Endometrial microvascular endothelial cells (primary cell): Measurements from ENCODE around the gene CFAP221. TPM values are rescaled to one million over a fixed set of nuclear protein-coding genes. Genes with fewer than 3 reads are reported as not detected.

Source experiments
- in situ Hi-C: cut with HindIII; loops from 2 replicates; pipeline ENCODE4 v1.10.0; 2017; ENCODE audit warnings: low sequenced_read_pairs, low pct_unique_long_range_greater_than_20kb; ENCODE audit errors: inconsistent ontology term
- total RNA-seq: library from RNA; depleted of rRNA; stranded (reverse); fragments of >200 nt; gene quantifications from one replicate; pipeline ENCODE4 v1.2.3, GENCODE V29; 2015; ENCODE audit errors: inconsistent ontology term

CFAP221 gene
- not detected for total RNA-seq

GRCh38 chr2:119544075-119544938 is at the start of gene CFAP221:
Gene CFAP221 (plus strand): TSS chr2:119544449. CDS start chr2:119546132, 1,683 bp downstream.
- in situ Hi-C loops, result no loop called here

- in situ Hi-C loops, result no loop called here
Measured at GRCh38 chr2:119495948-119496347, 48.3 kb upstream of the CFAP221 start.

- in situ Hi-C loops, result no loop called here
Measured at GRCh38 chr2:119496682-119497081, 47.6 kb upstream of the CFAP221 start.

GRCh38 chr2:119508756-119509155 is 35.5 kb upstream of the CFAP221 start:
- in situ Hi-C loops, result no loop called here

GRCh38 chr2:119511989-119512388 is 32.3 kb upstream of the CFAP221 start:
- in situ Hi-C loops, result no loop called here

GRCh38 chr2:119512946-119513345 is 31.3 kb upstream of the CFAP221 start:
- in situ Hi-C loops, result no loop called here

GRCh38 chr2:119513832-119514231 is 30.4 kb upstream of the CFAP221 start:
- in situ Hi-C loops, result no loop called here

- in situ Hi-C loops, result no loop called here
Measured at GRCh38 chr2:119516121-119516520, 28.1 kb upstream of the CFAP221 start.

GRCh38 chr2:119517433-119517832 is 26.8 kb upstream of the CFAP221 start:
- in situ Hi-C loops, result no loop called here

- in situ Hi-C loops, result no loop called here
Measured at GRCh38 chr2:119518401-119519056, 25.7 kb upstream of the CFAP221 start.

GRCh38 chr2:119519057-119519408 is 25.2 kb upstream of the CFAP221 start:
- in situ Hi-C loops, result no loop called here

- in situ Hi-C loops, result no loop called here
Measured at GRCh38 chr2:119520696-119521432, 23.4 kb upstream of the CFAP221 start.

- in situ Hi-C loops, result no loop called here
Measured at GRCh38 chr2:119521433-119522050, 22.7 kb upstream of the CFAP221 start.

GRCh38 chr2:119522671-119523070 is 21.6 kb upstream of the CFAP221 start:
- in situ Hi-C loops, result no loop called here

GRCh38 chr2:119523383-119523951 is 20.8 kb upstream of the CFAP221 start:
- in situ Hi-C loops, result no loop called here

GRCh38 chr2:119523952-119524694 is 20.1 kb upstream of the CFAP221 start, which contains the start of gene SCTR:
Gene SCTR (minus strand): TSS chr2:119524483. CDS start chr2:119524226, 257 bp downstream.
- in situ Hi-C loops, result no loop called here

- in situ Hi-C loops, result no loop called here
Measured at GRCh38 chr2:119525614-119526013, 18.6 kb upstream of the CFAP221 start.

GRCh38 chr2:119527999-119528398 is 16.2 kb upstream of the CFAP221 start:
- in situ Hi-C loops, result no loop called here
